K562 (cell line): ENCODE measurements around the gene AKAP14. TPM values are rescaled to one million over a fixed set of nuclear protein-coding genes. Genes with fewer than 3 reads are reported as not detected.

ENCODE experiments used
- AFF4 ChIP-seq: sonication (generic); formaldehyde crosslinking; IDR thresholded peaks from 2 replicates; pipeline ENCODE4 v1.8.0; 2023; ENCODE audit warnings: mild to moderate bottlenecking, missing genetic modification reagents
- ARID2 ChIP-seq: fragments of 450-650 bp; IDR thresholded peaks from 2 replicates; pipeline ENCODE4 v1.6.1; 2017; ENCODE audit warnings: antibody characterized with exemption, mild to moderate bottlenecking
- CTCF ChIP-seq, 3 experiments: IDR thresholded peaks in 2 of 3; conservative IDR thresholded peaks in 1 of 3; 2 replicates each; pipeline ENCODE4 v1.5.1; 2011 to 2012; ENCODE audit warnings: low read length in 3 of 3, mild to moderate bottlenecking in 3 of 3, control low read depth in 2 of 3, improper control_type of control experiment in 1 of 3, inconsistent platforms in 1 of 3, low read depth in 1 of 3, mixed read lengths in 1 of 3, moderate library complexity in 1 of 3; ENCODE audit not compliant: insufficient read depth in 2 of 3
- GABPB1 ChIP-seq: sonication (generic); formaldehyde crosslinking; IDR thresholded peaks from 2 replicates; pipeline ENCODE4 v1.8.0; 2022; ENCODE audit warnings: mild to moderate bottlenecking, missing genetic modification reagents
- HMG20A ChIP-seq: fragments of 450-650 bp; formaldehyde crosslinking; conservative IDR thresholded peaks from 2 replicates; pipeline ENCODE4 v1.4.0; 2020; ENCODE audit warnings: mild to moderate bottlenecking, mixed read lengths
- RREB1 ChIP-seq: fragments of 250-450 bp; sonication (Bioruptor Pico); IDR thresholded peaks from 2 replicates; pipeline ENCODE4 v1.4.0; 2020
- VEZF1 ChIP-seq: fragments of 200-800 bp; sonication (Bioruptor generic); IDR thresholded peaks from 2 replicates; pipeline ENCODE4 v1.6.1; 2017; ENCODE audit warnings: missing genetic modification characterization, missing compliant biosample characterization
- XRCC5 ChIP-seq: fragments of 200-400 bp; formaldehyde crosslinking; IDR thresholded peaks from 2 replicates; pipeline ENCODE4 v1.6.1; 2017; ENCODE audit warnings: low read depth, mild to moderate bottlenecking, low read length
- ZBTB7A ChIP-seq: IDR thresholded peaks from 2 replicates; pipeline ENCODE4 v1.6.1; 2011; ENCODE audit warnings: low read depth, mild to moderate bottlenecking, low read length, moderate library complexity, borderline replicate concordance; ENCODE audit not compliant: control insufficient read depth
- ZEB2 ChIP-seq: fragments of 450-650 bp; IDR thresholded peaks from 2 replicates; pipeline ENCODE4 v1.6.1; 2016
- ZNF212 ChIP-seq: fragments of 450-650 bp; formaldehyde crosslinking; IDR thresholded peaks from 2 replicates; pipeline ENCODE4 v1.4.0; 2020; ENCODE audit warnings: mild to moderate bottlenecking
- polyA plus RNA-seq, 8 experiments: library from polyadenylated mRNA; depleted of rRNA in 4 of 8; stranded (reverse) in 5 of 8; unstranded in 3 of 8; fragments of >200 nt; fragmentation: Nextera tagmentation in 2 of 8; fragmentation: Illumina TruSeq in 1 of 8; extraction: Ambion mirVana in 2 of 8; extraction: Trizol in 1 of 8; gene quantifications; 2 replicates each; pipeline versions ENCODE4 v1.2.1 to v1.2.3, GENCODE V29; 2011 to 2014; ENCODE audit warnings: inconsistent platforms in 1 of 8, missing spikeins in 1 of 8
- total RNA-seq, 7 experiments: library from RNA; depleted of rRNA in 6 of 7; stranded (reverse); fragments of >200 nt in 6 of 7; fragmentation: Illumina TruSeq in 2 of 7; extraction: Trizol in 2 of 7; gene quantifications; 2 replicates each; pipeline versions ENCODE4 v1.2.1 to v1.2.3, GENCODE V29; 2011 to 2021; ENCODE audit warnings: low replicate concordance in 1 of 7

The AKAP14 gene
- total and polyA plus RNA-seq, 9 of the 15 experiments (the other 6 are each of a cell fraction or from before 2014, with no cell fraction given) = not detected

- TF ChIP-seq RREB1 (CRISPR knock-in tag) (no peak), ARID2 (no peak), HMG20A (CRISPR knock-in tag) (no peak), ZBTB7A (no peak), GABPB1 (CRISPR knock-in tag) (no peak), ZNF212 (CRISPR knock-in tag) (no peak), VEZF1 (CRISPR knock-in tag) (0 out of 2 replicates have a peak, but pooled peaks have one; percentile 24), CTCF (IDR thresholded peaks at IDR 0.05 in 2 of 3, conservative IDR thresholded peaks at IDR 0.05 in 1 of 3; ENCODE audit: insufficient read depth in 2 of 3, low read depth in 1 of 3, low read length in 3 of 3) (peak; percentile 59 to 66 (median 63)), XRCC5 (no peak), ZEB2 (no peak), AFF4 (CRISPR knock-in tag) (no peak)
Observed at GRCh38 chrX:119887721-119888425, 7.8 kb upstream of the AKAP14 start (continued).
